DOHH2 (cell line): ENCODE measurements around the gene THBS2.

Source experiments
- H3F3A ChIP-seq: fragments of 200-600 bp; sonication (generic), shearing (Covaris generic); 2 replicates; pipeline ENCODE4 v1.6.0; 2016; ENCODE audit warnings: antibody characterized with exemption, mild to moderate bottlenecking; ENCODE audit not compliant: control insufficient read depth, insufficient read depth
- H3K27ac ChIP-seq: fragments of 200-600 bp; sonication (generic); 2 replicates; pipeline ENCODE4 v1.5.1; 2014; ENCODE audit warnings: low read depth, mild to moderate bottlenecking, low read length, moderate library complexity
- H3K27me3 ChIP-seq: fragments of 200-600 bp; sonication (generic); 2 replicates; pipeline ENCODE4 v1.6.1; 2014; ENCODE audit warnings: mild to moderate bottlenecking, low read length, mixed read lengths; ENCODE audit not compliant: control insufficient read depth
- H3K36me3 ChIP-seq: fragments of 200-600 bp; sonication (generic); 2 replicates; pipeline ENCODE4 v1.6.1; 2014; ENCODE audit warnings: mild to moderate bottlenecking, low read length, moderate library complexity, mixed read lengths; ENCODE audit not compliant: control insufficient read depth
- H3K4me1 ChIP-seq: fragments of 200-600 bp; sonication (generic); 2 replicates; pipeline ENCODE4 v1.6.1; 2014; ENCODE audit warnings: mild to moderate bottlenecking, low read length, mixed read lengths; ENCODE audit not compliant: control insufficient read depth
- H3K4me2 ChIP-seq: fragments of 200-600 bp; sonication (generic); 2 replicates; pipeline ENCODE4 v1.6.0; 2014; ENCODE audit warnings: mild to moderate bottlenecking, low read length, moderate library complexity
- H3K4me3 ChIP-seq: fragments of 200-600 bp; sonication (generic); 2 replicates; pipeline ENCODE4 v1.5.1; 2014; ENCODE audit warnings: mild to moderate bottlenecking, low read length, mixed read lengths
- H3K79me2 ChIP-seq: fragments of 200-600 bp; sonication (generic); 2 replicates; pipeline ENCODE4 v1.6.1; 2014; ENCODE audit warnings: mild to moderate bottlenecking, low read length, mixed read lengths; ENCODE audit not compliant: control insufficient read depth
- H3K9me2 ChIP-seq: fragments of 200-600 bp; sonication (generic); replicated peaks from 2 replicates; pipeline ENCODE4 v1.6.1; 2014; ENCODE audit warnings: mild to moderate bottlenecking, low read length, mixed read lengths; ENCODE audit not compliant: control insufficient read depth
- H3K9me3 ChIP-seq: fragments of 200-600 bp; sonication (generic); 2 replicates; pipeline ENCODE4 v1.6.1; 2014; ENCODE audit warnings: antibody characterized with exemption, low read length, mixed read lengths; ENCODE audit not compliant: control insufficient read depth, insufficient read depth
- H4K20me1 ChIP-seq: fragments of 200-600 bp; sonication (generic); 2 replicates; pipeline ENCODE4 v1.6.0; 2014; ENCODE audit warnings: low read depth, mild to moderate bottlenecking, antibody characterized with exemption, low read length, moderate library complexity; ENCODE audit not compliant: control insufficient read depth, insufficient read depth
- CTCF ChIP-seq: fragments of 200-600 bp; sonication (generic); IDR thresholded peaks from one replicate; pipeline ENCODE4 v1.5.1; 2014; ENCODE audit warnings: antibody characterized with exemption, mild to moderate bottlenecking, low read depth, low read length; ENCODE audit not compliant: poor library complexity, severe bottlenecking
- EZH2phosphoT487 ChIP-seq: fragments of 200-600 bp; sonication (generic); IDR thresholded peaks from 2 replicates; pipeline ENCODE4 v1.6.1; 2017; ENCODE audit warnings: borderline replicate concordance, mild to moderate bottlenecking, antibody characterized with exemption, low read length, moderate library complexity, mixed read lengths

THBS2 gene

GRCh38 chr6:169231790-169232506 is 21.7 kb downstream of the THBS2 start:
- H3K9me2 ChIP-seq = no peaks in the 10 kb centered on the region
- no peaks in the 10 kb centered on the region for H3K36me3 ChIP-seq
- H3K4me2 ChIP-seq = no peak overlapping the region
- no peaks in the 10 kb centered on the region for H3K79me2 ChIP-seq
- no peak overlapping the region for H3K4me3 ChIP-seq
- H3K27me3 ChIP-seq = no peaks in the 10 kb centered on the region
- no peaks in the 10 kb centered on the region for H4K20me1 ChIP-seq
- no peaks in the 10 kb centered on the region for H3F3A ChIP-seq
- no peaks in the 10 kb centered on the region for H3K4me1 ChIP-seq
- H3K27ac ChIP-seq = no peak overlapping the region
- TF ChIP-seq CTCF (no peak), EZH2phosphoT487 (no peak)
- peaks cover 42% of the 10 kb centered on the region for H3K9me3 ChIP-seq

GRCh38 chr6:169230946-169231789 is 22.5 kb downstream of the THBS2 start:
- no peaks in the 10 kb centered on the region for H4K20me1 ChIP-seq
- no peaks in the 10 kb centered on the region for H3F3A ChIP-seq
- H3K9me3 ChIP-seq = peaks cover 34% of the 10 kb centered on the region
- no peaks in the 10 kb centered on the region for H3K36me3 ChIP-seq
- H3K4me3 ChIP-seq = no peak overlapping the region
- no peaks in the 10 kb centered on the region for H3K27me3 ChIP-seq
- no peaks in the 10 kb centered on the region for H3K9me2 ChIP-seq
- TF ChIP-seq EZH2phosphoT487 (no peak), CTCF (no peak)
- no peaks in the 10 kb centered on the region for H3K4me1 ChIP-seq
- H3K4me2 ChIP-seq = no peak overlapping the region
- H3K27ac ChIP-seq = no peak overlapping the region
- H3K79me2 ChIP-seq = no peaks in the 10 kb centered on the region

GRCh38 chr6:169230322-169230665 is 23.4 kb downstream of the THBS2 start:
- Histone ChIP-seq H3K4me1 (no peaks in the 10 kb centered on the region), H3K4me2 (no peak overlapping the region), H3K36me3 (no peaks in the 10 kb centered on the region), H3K27me3 (no peaks in the 10 kb centered on the region), H3F3A (no peaks in the 10 kb centered on the region), H3K4me3 (no peak overlapping the region), H4K20me1 (no peaks in the 10 kb centered on the region), H3K9me2 (no peaks in the 10 kb centered on the region), H3K79me2 (no peaks in the 10 kb centered on the region), H3K9me3 (peaks cover 26% of the 10 kb centered on the region), H3K27ac (no peak overlapping the region)
- TF ChIP-seq EZH2phosphoT487 (no peak), CTCF (no peak)
